Measurements from ENCODE around the gene ATG16L2.

The ATG16L2 gene

DNA sequence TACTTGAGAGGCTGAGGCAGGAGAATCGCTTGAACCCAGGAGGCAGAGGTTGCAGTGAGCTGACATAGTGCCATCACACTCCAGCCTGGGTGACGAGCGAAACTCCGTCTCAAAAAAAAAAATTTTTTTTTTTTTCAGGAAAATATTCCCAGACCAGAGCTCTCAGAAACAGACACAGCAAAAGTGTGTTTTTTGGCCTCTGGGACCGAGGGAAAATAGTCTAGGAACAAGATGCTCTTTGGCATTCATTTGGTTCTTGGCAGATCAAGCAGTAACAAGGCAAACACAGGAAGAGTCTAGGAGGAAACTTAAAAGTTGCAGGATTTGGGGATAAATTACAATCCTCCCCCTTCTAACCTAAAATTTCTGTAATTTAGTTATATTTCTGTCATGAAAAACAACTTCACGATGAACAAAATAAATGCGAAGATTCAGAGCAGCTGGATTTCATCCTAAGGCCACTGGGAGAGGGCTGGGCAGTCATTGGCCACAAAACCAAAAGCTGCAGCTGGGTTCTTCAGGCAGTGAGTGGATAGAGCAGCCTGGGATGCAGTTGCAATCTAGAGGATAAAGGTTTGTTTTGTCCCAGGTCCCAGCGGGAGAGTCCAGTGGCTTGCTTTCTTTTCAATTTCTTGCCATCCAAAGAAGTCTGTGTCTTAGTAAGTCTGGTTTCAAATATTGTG lies 19.7 kb downstream of the ATG16L2 start:
- H3K27me3 ChIP-seq (ENCODE audit: control insufficient read depth, insufficient read depth, low read length): no peaks in the 10 kb centered on the region
- H3K4me3 ChIP-seq (ENCODE audit: low read depth, low read length): no peak overlapping the region
- H3K9ac ChIP-seq: no peak overlapping the region
- no peaks in the 10 kb centered on the region for H3K9me3 ChIP-seq (ENCODE audit: control insufficient read depth, low read length)
- H3K36me3 ChIP-seq (ENCODE audit: control insufficient read depth, insufficient read depth, low read length): no peaks in the 10 kb centered on the region
- peak overlapping the region; percentile 84 for H3K27ac ChIP-seq
- no peaks in the 10 kb centered on the region for H3K4me1 ChIP-seq
- TF ChIP-seq, protein P1, sequence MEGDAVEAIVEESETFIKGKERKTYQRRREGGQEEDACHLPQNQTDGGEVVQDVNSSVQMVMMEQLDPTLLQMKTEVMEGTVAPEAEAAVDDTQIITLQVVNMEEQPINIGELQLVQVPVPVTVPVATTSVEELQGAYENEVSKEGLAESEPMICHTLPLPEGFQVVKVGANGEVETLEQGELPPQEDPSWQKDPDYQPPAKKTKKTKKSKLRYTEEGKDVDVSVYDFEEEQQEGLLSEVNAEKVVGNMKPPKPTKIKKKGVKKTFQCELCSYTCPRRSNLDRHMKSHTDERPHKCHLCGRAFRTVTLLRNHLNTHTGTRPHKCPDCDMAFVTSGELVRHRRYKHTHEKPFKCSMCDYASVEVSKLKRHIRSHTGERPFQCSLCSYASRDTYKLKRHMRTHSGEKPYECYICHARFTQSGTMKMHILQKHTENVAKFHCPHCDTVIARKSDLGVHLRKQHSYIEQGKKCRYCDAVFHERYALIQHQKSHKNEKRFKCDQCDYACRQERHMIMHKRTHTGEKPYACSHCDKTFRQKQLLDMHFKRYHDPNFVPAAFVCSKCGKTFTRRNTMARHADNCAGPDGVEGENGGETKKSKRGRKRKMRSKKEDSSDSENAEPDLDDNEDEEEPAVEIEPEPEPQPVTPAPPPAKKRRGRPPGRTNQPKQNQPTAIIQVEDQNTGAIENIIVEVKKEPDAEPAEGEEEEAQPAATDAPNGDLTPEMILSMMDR (IDR thresholded peaks at IDR 0.05): no peak
- H3K79me2 ChIP-seq: no peaks in the 10 kb centered on the region
- no peak overlapping the region for H3K4me2 ChIP-seq (ENCODE audit: low read length)
- no peak overlapping the region for H2AFZ ChIP-seq

DNA sequence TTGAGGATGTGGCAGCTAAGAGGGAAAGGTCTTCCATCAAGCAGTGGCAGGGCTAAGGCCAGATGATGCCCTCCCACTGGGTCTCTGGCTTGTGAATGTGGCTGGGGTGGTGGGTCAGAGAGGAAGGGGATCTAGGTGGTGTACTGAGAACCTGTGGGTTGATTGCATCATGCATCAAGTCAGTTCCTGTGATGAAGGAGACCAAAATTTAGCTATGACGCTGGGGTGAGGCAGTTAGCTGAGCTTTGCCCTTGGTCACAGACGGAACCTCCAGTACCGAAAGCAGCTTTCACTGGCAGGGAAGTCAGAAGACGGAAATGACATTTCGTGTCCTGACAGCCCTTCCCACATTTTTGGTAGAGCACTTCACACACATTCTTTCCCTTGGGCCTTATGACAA lies 20.7 kb downstream of the ATG16L2 start:
- H3K4me1 ChIP-seq: no peaks in the 10 kb centered on the region

DNA sequence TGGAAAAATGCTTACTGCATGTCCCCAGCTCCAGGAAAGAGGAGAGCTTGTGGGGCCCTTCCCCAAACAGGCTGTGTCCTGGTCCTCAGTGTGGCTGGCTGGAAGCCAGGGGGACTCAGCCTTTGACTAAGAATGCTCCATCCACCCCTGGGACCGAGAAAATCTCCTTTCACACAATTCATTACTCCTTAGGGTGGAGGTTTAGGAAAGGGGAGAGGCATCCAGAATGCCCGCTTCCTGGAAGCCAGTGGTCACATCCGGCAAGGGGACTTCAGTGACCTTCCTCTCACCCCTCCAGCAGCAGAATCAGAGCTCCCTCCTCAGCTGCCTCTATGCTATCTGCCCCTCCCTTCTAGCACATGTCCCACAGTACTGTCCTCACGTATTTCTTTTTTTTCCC lies 21.9 kb downstream of the ATG16L2 start:
- H2AFZ ChIP-seq: no peak overlapping the region
- no peaks in the 10 kb centered on the region for H3K9me3 ChIP-seq (ENCODE audit: control insufficient read depth, low read length)
- H3K27ac ChIP-seq: peak overlapping the region; percentile 84
- no peaks in the 10 kb centered on the region for H3K36me3 ChIP-seq (ENCODE audit: control insufficient read depth, insufficient read depth, low read length)
- H3K9ac ChIP-seq: no peak overlapping the region
- H3K4me2 ChIP-seq (ENCODE audit: low read length): no peak overlapping the region
- H3K79me2 ChIP-seq: no peaks in the 10 kb centered on the region
- H3K27me3 ChIP-seq (ENCODE audit: control insufficient read depth, insufficient read depth, low read length): no peaks in the 10 kb centered on the region
- H3K4me1 ChIP-seq: no peaks in the 10 kb centered on the region
- TF ChIP-seq, protein P1 (IDR thresholded peaks at IDR 0.05): no peak
- no peak overlapping the region for H3K4me3 ChIP-seq (ENCODE audit: low read depth, low read length)

More for the DNA sequence above, 20.7 kb downstream of the ATG16L2 start:
- H3K36me3 ChIP-seq (ENCODE audit: control insufficient read depth, insufficient read depth, low read length): no peaks in the 10 kb centered on the region
- TF ChIP-seq, protein P1 (IDR thresholded peaks at IDR 0.05): no peak
- H3K27me3 ChIP-seq (ENCODE audit: control insufficient read depth, insufficient read depth, low read length): no peaks in the 10 kb centered on the region
- no peaks in the 10 kb centered on the region for H3K79me2 ChIP-seq
- no peak overlapping the region for H2AFZ ChIP-seq
- H3K27ac ChIP-seq: peak overlapping the region; percentile 84
- no peak overlapping the region for H3K9ac ChIP-seq
- H3K9me3 ChIP-seq (ENCODE audit: control insufficient read depth, low read length): no peaks in the 10 kb centered on the region
- no peak overlapping the region for H3K4me2 ChIP-seq (ENCODE audit: low read length)
- no peak overlapping the region for H3K4me3 ChIP-seq (ENCODE audit: low read depth, low read length)

DNA sequence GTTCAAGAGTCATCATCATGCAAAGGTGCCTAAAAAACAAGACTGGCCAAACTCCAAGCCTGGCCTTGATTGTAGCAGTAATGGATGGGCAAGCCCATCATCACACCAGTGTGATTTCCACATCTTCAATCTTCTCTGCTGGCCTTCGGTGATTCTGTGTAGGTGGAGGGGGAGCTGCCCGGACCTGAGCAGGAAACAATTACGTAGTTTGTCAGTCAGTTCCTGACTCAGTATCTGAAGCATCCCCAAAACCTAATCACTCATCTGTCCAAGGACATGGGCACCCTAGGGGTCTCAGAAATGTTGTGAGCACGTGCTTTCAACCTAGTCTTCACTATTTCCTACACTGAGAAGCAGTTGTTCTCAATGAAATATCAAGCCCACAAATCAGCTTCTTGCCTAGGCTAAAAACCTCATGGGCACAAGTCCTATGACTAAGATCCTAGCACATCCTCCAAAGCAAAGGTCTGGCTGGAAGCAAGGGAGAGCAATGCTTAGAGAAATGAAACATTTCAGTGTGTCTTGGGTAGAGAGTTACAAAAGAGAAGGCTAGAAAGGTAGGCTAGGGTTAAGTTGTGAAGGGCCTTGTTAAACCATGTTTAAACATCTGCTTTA lies 24.6 kb downstream of the ATG16L2 start:
- H3K9ac ChIP-seq: no peak overlapping the region
- H3K9me3 ChIP-seq (ENCODE audit: control insufficient read depth, low read length): no peaks in the 10 kb centered on the region
- H2AFZ ChIP-seq: no peak overlapping the region
- no peaks in the 10 kb centered on the region for H3K79me2 ChIP-seq
- H3K27ac ChIP-seq: no peak overlapping the region
- H3K4me3 ChIP-seq (ENCODE audit: low read depth, low read length): no peak overlapping the region
- H3K4me2 ChIP-seq (ENCODE audit: low read length): no peak overlapping the region
- H3K36me3 ChIP-seq (ENCODE audit: control insufficient read depth, insufficient read depth, low read length): no peaks in the 10 kb centered on the region
- H3K27me3 ChIP-seq (ENCODE audit: control insufficient read depth, insufficient read depth, low read length): no peaks in the 10 kb centered on the region
- H3K4me1 ChIP-seq: no peaks in the 10 kb centered on the region
- TF ChIP-seq, protein P1 (IDR thresholded peaks at IDR 0.05): no peak

DNA sequence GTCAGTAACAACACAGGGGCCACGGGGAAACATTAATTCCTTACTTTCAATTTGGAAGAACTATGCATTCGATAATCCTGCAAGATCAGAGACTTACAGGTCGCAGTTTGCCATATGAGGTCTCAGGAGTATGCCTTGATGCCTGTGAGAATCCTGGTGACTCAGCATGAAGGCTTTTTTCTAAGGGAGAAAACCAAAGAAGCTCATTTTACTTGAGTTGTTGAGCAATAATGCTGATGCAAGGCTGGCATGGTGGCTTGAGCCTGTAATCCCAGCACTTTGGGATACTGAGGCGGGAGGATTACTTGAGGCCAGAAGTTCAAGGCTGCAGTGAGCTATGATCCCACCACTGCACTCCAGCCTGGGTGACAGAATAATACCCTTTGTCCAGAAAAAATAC lies 26.6 kb downstream of the ATG16L2 start:
- TF ChIP-seq, protein P1 (IDR thresholded peaks at IDR 0.05): no peak
- no peak overlapping the region for H3K9ac ChIP-seq
- H3K36me3 ChIP-seq (ENCODE audit: control insufficient read depth, insufficient read depth, low read length): no peaks in the 10 kb centered on the region
- H3K4me2 ChIP-seq (ENCODE audit: low read length): no peak overlapping the region
- no peak overlapping the region for H3K4me3 ChIP-seq (ENCODE audit: low read depth, low read length)
- no peak overlapping the region for H3K27ac ChIP-seq
- no peaks in the 10 kb centered on the region for H3K27me3 ChIP-seq (ENCODE audit: control insufficient read depth, insufficient read depth, low read length)
- no peaks in the 10 kb centered on the region for H3K4me1 ChIP-seq
- H3K79me2 ChIP-seq: no peaks in the 10 kb centered on the region
- H3K9me3 ChIP-seq (ENCODE audit: control insufficient read depth, low read length): no peaks in the 10 kb centered on the region
- no peak overlapping the region for H2AFZ ChIP-seq
